Neural crest cell (in vitro differentiated cells): Measurements from ENCODE around the gene WBP1. TPM values are rescaled to one million over a fixed set of nuclear protein-coding genes. Genes with fewer than 3 reads are reported as not detected.

Experiments
- DNase-seq: peaks from one replicate; pipeline ENCODE4 v3.0.0; 2021; ENCODE audit warnings: low read depth, mixed read lengths, low spot score
- H3K27ac Mint-ChIP-seq: one replicate; pipeline ENCODE4 v1.8.0; 2021; ENCODE audit warnings: mild to moderate bottlenecking, mixed read lengths; ENCODE audit not compliant: unreplicated experiment
- H3K27me3 Mint-ChIP-seq: 2 replicates; pipeline ENCODE4 v1.8.0; 2021; ENCODE audit warnings: low read depth, mild to moderate bottlenecking, mixed read lengths
- H3K36me3 Mint-ChIP-seq: 2 replicates; pipeline ENCODE4 v1.8.0; 2021; ENCODE audit warnings: low read depth, mild to moderate bottlenecking, mixed read lengths
- H3K4me1 Mint-ChIP-seq: 2 replicates; pipeline ENCODE4 v1.8.0; 2021; ENCODE audit warnings: mixed read lengths
- H3K4me3 Mint-ChIP-seq: one replicate; pipeline ENCODE4 v1.8.0; 2021; ENCODE audit warnings: mild to moderate bottlenecking, mixed read lengths
- H3K9me3 Mint-ChIP-seq: 2 replicates; pipeline ENCODE4 v1.8.0; 2021; ENCODE audit warnings: mixed read lengths
- total RNA-seq: library from RNA; stranded (reverse); gene quantifications from 2 replicates; pipeline ENCODE4 v1.2.1, GENCODE V29; 2021
- TF ChIP-seq, protein P1 (sequence below): fragments of 200-600 bp; sonication (generic); conservative IDR thresholded peaks from 2 replicates; pipeline ENCODE4 v1.5.0; 2021; ENCODE audit warnings: antibody characterized with exemption, mild to moderate bottlenecking

The WBP1 gene
- total RNA-seq, 1 donor from 2014 or later, result 86.7 TPM

DNA sequence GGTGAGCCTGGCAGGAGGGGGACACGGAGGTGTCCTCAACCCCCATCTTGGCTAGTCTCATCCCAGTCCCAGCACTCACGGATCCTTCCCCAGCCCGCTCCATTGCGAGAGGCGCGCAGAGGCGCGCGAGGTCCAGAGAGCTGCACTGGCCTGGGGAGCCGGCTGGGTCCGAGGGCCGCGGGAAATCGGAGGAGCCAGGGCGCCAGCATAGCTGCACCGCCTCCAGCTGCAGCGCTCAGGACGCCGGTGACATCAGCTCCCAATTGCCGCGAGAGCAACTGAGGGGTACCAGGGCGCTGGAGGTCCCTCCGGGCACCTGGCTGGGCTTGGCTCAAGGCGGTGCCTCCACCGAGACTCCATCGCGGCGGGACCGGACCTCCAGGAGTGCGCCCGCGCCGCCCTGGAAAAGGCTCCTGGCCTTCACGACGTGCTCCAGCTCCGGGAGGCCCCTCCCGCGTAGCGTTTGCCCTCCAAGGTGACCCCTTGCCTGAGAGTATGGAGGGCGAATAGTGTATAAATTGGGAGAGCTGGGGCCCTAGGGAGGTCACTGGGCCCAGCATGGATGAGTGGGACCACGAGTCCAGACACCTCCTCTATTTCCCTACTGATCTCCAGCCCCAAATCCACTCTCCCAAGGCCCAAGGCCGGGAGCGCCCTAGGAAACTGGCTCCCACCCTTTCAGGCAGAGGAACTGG lies 22.0 kb upstream of the WBP1 start:
- DNase-seq, result no peak
- Mint-ChIP-seq H3K4me3 (peak overlapping the region; percentile 25), H3K27ac (peak overlapping the region; percentile 35)

DNA sequence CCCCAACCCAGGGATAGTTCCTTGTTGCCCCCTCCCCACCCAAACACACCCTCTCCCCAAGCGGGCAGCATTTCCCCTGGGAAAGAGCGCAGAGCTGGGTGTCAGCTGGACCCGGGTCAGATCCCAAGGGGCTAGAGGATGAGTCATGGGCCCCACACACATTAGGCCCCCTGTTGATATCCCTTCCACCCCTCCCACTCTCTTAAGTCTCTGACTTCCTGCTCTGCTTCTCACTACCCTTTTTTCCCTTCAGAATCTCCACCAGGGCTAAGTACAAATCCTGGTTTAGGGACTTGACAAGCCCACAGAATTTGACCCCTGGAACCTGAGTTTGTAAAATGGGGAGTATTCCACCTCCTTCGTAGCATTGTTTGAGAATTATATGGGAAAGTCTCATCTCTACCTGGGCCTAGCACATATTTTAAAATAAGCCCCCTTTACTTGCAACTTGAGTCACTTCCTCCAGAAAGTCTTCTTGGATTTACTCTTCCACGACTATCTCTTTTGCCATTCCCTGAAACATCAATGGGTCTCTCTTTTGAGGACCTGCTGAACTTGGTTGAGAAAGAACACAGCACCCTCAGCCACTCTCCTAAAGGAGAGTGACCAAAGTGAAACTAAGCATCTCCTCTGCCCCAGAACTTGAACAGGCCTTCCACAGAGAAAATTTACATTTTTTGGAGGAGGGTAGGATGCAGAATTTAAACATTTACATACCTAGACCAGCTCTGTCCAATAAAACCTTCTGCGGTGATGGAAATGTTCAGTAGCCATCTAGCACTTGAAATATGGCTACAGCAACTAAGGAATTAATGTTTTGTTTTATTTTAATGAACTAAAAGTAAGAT lies 21.2 kb upstream of the WBP1 start:
- peaks cover 47% of the 10 kb centered on the region for H3K4me1 Mint-ChIP-seq
- H3K9me3 Mint-ChIP-seq, result no peaks in the 10 kb centered on the region
- H3K4me3 Mint-ChIP-seq, result peak overlapping the region; percentile 25
- no peak for DNase-seq
- H3K27ac Mint-ChIP-seq, result peak overlapping the region; percentile 35
- H3K36me3 Mint-ChIP-seq, result peaks cover 9% of the 10 kb centered on the region
- H3K27me3 Mint-ChIP-seq, result peaks cover 14% of the 10 kb centered on the region
- TF ChIP-seq, protein P1, sequence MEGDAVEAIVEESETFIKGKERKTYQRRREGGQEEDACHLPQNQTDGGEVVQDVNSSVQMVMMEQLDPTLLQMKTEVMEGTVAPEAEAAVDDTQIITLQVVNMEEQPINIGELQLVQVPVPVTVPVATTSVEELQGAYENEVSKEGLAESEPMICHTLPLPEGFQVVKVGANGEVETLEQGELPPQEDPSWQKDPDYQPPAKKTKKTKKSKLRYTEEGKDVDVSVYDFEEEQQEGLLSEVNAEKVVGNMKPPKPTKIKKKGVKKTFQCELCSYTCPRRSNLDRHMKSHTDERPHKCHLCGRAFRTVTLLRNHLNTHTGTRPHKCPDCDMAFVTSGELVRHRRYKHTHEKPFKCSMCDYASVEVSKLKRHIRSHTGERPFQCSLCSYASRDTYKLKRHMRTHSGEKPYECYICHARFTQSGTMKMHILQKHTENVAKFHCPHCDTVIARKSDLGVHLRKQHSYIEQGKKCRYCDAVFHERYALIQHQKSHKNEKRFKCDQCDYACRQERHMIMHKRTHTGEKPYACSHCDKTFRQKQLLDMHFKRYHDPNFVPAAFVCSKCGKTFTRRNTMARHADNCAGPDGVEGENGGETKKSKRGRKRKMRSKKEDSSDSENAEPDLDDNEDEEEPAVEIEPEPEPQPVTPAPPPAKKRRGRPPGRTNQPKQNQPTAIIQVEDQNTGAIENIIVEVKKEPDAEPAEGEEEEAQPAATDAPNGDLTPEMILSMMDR, result no peak

More for the DNA sequence above, 22.0 kb upstream of the WBP1 start:
- Mint-ChIP-seq H3K9me3 (no peaks in the 10 kb centered on the region), H3K4me1 (peaks cover 46% of the 10 kb centered on the region), H3K27me3 (peaks cover 10% of the 10 kb centered on the region), H3K36me3 (peaks cover 9% of the 10 kb centered on the region)
- TF ChIP-seq, protein P1, result no peak

DNA sequence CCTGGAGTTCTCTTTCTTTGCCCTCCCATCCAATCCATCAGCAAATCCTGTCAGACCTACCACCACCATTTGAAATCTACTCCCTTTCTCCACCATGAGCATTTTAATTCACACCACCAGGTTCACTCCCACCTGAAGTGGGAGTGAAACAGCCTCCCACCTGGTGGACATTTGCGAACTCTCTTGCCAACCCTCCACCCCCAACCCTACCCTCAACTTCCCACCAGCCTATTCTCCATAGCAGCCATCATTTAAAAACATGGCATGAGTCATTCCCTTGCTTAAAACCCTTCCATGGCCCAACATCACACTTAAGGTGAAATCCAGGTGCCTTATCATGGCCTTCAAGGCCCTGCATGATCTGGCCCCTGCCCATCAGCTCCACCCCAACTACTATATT lies 20.0 kb upstream of the WBP1 start:
- no peak for DNase-seq
- Mint-ChIP-seq H3K9me3 (no peaks in the 10 kb centered on the region), H3K27me3 (peaks cover 23% of the 10 kb centered on the region), H3K36me3 (peaks cover 9% of the 10 kb centered on the region), H3K4me3 (peak overlapping the region; percentile 94), H3K4me1 (peaks cover 50% of the 10 kb centered on the region), H3K27ac (peak overlapping the region; percentile 95)
- TF ChIP-seq, protein P1, result no peak

DNA sequence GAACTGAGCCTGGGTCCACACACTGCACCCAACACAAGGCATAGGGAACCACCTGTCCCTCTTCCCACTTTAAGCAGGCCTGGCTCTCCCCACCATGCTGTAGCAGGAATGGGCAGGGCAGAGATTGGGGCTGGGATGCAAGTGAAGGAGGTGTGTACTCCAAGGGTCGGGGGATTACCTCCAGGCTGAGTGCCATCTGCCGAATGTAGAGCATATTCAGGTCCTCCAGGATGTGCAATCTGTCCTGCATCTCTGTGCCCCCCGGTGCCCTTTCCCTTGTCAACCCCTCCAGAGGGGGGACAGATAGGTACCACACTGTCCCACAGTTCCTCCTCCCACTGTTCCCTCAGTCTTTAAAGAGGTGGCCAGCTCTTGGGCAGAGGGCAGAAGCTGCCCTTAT lies 18.9 kb upstream of the WBP1 start:
- Mint-ChIP-seq H3K4me3 (peak overlapping the region; percentile 94), H3K36me3 (peaks cover 9% of the 10 kb centered on the region), H3K27ac (peak overlapping the region; percentile 76), H3K4me1 (peaks cover 50% of the 10 kb centered on the region), H3K9me3 (no peaks in the 10 kb centered on the region), H3K27me3 (peaks cover 32% of the 10 kb centered on the region)
- TF ChIP-seq, protein P1, result no peak
- DNase-seq, result no peak

DNA sequence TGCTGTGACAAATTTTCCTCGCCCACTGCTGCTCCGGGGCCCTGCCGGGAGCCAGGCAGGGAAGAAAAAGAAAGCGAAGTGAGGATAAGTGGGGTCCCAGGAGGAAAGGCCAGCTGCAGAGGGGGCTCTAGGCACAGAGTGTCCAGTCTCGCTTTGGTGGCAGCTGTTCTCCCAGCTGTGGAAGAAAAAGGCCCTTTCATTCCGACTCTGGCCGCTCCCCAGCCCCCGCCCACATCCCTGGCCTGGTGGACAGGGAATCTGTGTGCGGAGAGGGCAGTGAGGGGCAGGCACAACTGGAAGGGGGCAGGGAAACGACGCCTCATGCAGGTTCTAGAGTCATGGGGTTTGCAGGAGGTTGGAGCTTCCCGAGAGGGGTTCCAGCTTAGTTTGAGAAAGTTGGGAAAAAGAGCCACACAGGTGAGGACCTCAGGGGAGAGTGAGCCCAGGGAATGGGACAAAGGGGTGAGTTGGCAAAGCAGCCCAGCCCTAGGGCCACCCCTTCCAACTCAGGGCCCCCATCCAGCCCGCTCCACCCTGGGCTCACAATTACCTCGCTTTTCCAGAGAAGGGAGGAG lies 18.3 kb upstream of the WBP1 start:
- H3K27ac Mint-ChIP-seq, result peak overlapping the region; percentile 98
- H3K9me3 Mint-ChIP-seq, result no peaks in the 10 kb centered on the region
- peaks cover 9% of the 10 kb centered on the region for H3K36me3 Mint-ChIP-seq
- H3K4me3 Mint-ChIP-seq, result peak overlapping the region; percentile 94
- peak; percentile 59 for DNase-seq
- peaks cover 50% of the 10 kb centered on the region for H3K4me1 Mint-ChIP-seq
- TF ChIP-seq, protein P1, result no peak
- H3K27me3 Mint-ChIP-seq, result peaks cover 37% of the 10 kb centered on the region
